Measurements from ENCODE around the gene ANXA11. TPM values are rescaled to one million over a fixed set of nuclear protein-coding genes. Genes with fewer than 3 reads are reported as not detected.

The ANXA11 gene
- total RNA-seq, 1 experiment from 2014 or later, result 68.1 TPM

DNA sequence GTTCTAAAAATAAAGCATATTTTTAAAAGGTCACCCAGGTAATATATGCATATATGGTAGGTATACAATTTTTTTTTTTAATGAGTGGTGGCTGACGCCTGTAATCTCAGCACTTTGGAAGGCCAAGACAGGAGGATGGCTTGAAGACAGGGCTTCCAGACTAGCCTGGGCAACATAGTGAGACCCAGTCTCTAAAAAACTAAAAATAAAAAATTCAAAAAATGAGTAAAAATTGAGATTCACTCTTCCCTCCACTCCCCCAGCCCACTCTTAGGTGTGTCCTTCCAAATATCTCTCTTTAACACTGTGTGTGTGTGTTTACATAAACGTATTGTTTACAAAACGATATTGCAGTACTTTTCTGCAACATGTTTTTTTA, 929 bp upstream of the ANXA11 start:
- Histone ChIP-seq H4K91ac (ENCODE audit: insufficient read length, low read depth, low read length) (no peak overlapping the region), H3K14ac (ENCODE audit: insufficient read depth, low read length) (no peak overlapping the region), H3K18ac (ENCODE audit: insufficient read length, low read depth, low read length) (no peak overlapping the region), H3K27ac (ENCODE audit: insufficient read length, low read depth, low read length) (no peak overlapping the region), H3K79me1 (ENCODE audit: insufficient read depth, low read depth, low read length, poor library complexity, severe bottlenecking) (peaks cover 5% of the 10 kb centered on the region), H3K4me2 (ENCODE audit: insufficient read depth, insufficient read length, low read length) (no peak overlapping the region), H3T11ph (ENCODE audit: low read length) (no peak overlapping the region), H2AFZ (ENCODE audit: low read length) (no peak overlapping the region), H3K4ac (ENCODE audit: low read depth, low read length) (no peak overlapping the region), H4K8ac (replicated peaks; ENCODE audit: insufficient read length, low read depth, low read length) (no peak overlapping the region), H2BK5ac (ENCODE audit: insufficient read length, low read length) (no peak overlapping the region), H3K23ac (ENCODE audit: insufficient read length, low read depth, low read length) (no peak overlapping the region), H2BK120ac (ENCODE audit: low read depth, low read length, poor library complexity, severe bottlenecking) (no peak overlapping the region), H3K56ac (ENCODE audit: insufficient read length, low read depth, low read length) (no peak overlapping the region), H3K27me3 (ENCODE audit: insufficient read depth, low read length) (no peaks in the 10 kb centered on the region), H2BK12ac (ENCODE audit: insufficient read length, low read depth, low read length) (no peak overlapping the region), H4K5ac (ENCODE audit: insufficient read length, low read depth, low read length) (no peak overlapping the region), H4K20me1 (ENCODE audit: control insufficient read depth, insufficient read depth, insufficient read length) (no peaks in the 10 kb centered on the region), H3K9me3 (ENCODE audit: control insufficient read depth, low read depth, low read length) (no peaks in the 10 kb centered on the region), H2BK15ac (ENCODE audit: low read depth, low read length) (no peak overlapping the region), H3K79me2 (ENCODE audit: insufficient read depth, low read length) (0 out of 2 replicates have a peak, but pooled peaks cover 4% of the 10 kb centered on the region), H3K23me2 (ENCODE audit: insufficient read length, low read depth, low read length, poor library complexity, severe bottlenecking) (peaks cover 6% of the 10 kb centered on the region), H3K9ac (ENCODE audit: extremely low read depth, insufficient read length, low read length) (no peak overlapping the region), H2BK20ac (ENCODE audit: low read depth, low read length, poor library complexity, severe bottlenecking) (no peak overlapping the region), H3K4me1 (ENCODE audit: insufficient read depth, low read length) (peaks cover 6% of the 10 kb centered on the region), H2AK5ac (ENCODE audit: insufficient read length, low read length) (no peak overlapping the region)
- no peak overlapping the region for H3K4me3 Mint-ChIP-seq
- H3K9me3 Mint-ChIP-seq, result no peaks in the 10 kb centered on the region
- no peak overlapping the region for H3K27ac Mint-ChIP-seq
- WGBS (ENCODE audit: extremely low coverage, insufficient read length, low lambda C conversion rate), result no CpG with 5 or more reads among the region's 3 CpGs
- H3K27me3 Mint-ChIP-seq (ENCODE audit: low read depth), result peaks cover 23% of the 10 kb centered on the region
- no peaks in the 10 kb centered on the region for H3K36me3 Mint-ChIP-seq (ENCODE audit: insufficient read depth in 1 of 3, low read depth in 3 of 3)
- H3K4me1 Mint-ChIP-seq, result peaks cover 43 to 49% of the 10 kb centered on the region in 2 experiments
- no peak for DNase-seq
- TF ChIP-seq, protein P1, sequence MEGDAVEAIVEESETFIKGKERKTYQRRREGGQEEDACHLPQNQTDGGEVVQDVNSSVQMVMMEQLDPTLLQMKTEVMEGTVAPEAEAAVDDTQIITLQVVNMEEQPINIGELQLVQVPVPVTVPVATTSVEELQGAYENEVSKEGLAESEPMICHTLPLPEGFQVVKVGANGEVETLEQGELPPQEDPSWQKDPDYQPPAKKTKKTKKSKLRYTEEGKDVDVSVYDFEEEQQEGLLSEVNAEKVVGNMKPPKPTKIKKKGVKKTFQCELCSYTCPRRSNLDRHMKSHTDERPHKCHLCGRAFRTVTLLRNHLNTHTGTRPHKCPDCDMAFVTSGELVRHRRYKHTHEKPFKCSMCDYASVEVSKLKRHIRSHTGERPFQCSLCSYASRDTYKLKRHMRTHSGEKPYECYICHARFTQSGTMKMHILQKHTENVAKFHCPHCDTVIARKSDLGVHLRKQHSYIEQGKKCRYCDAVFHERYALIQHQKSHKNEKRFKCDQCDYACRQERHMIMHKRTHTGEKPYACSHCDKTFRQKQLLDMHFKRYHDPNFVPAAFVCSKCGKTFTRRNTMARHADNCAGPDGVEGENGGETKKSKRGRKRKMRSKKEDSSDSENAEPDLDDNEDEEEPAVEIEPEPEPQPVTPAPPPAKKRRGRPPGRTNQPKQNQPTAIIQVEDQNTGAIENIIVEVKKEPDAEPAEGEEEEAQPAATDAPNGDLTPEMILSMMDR (conservative IDR thresholded peaks at IDR 0.05), result no peak

Measured in H9 (cell line).